ENCODE data around the gene EVPLL. TPM values are rescaled to one million over a fixed set of nuclear protein-coding genes. Genes with fewer than 3 reads are reported as not detected.
"Not testable (repeated sequence)": the region's sequence is repeated elsewhere in the genome, so short reads cannot be mapped to it uniquely, and the experiment has no call there.

Gene EVPLL
- total RNA-seq, 1 experiment from 2014 or later: 0.70 TPM

- TF ChIP-seq CTCF (IDR thresholded peaks at IDR 0.05; ENCODE audit: unreplicated experiment): no peak
- no peak overlapping the region for H3K27ac Mint-ChIP-seq (ENCODE audit: low read depth, unreplicated experiment)
- no peaks in the 10 kb centered on the region for H3K9me3 Mint-ChIP-seq (ENCODE audit: unreplicated experiment)
- H3K36me3 Mint-ChIP-seq (ENCODE audit: insufficient read depth, unreplicated experiment): peaks cover 5% of the 10 kb centered on the region
- ChIA-PET CTCF (no interaction called here), POLR2A (no interaction called here)
- intact Hi-C loops (cut with micrococcal nuclease): no loop called here
- H3K27me3 Mint-ChIP-seq (ENCODE audit: insufficient read depth, unreplicated experiment): no peaks in the 10 kb centered on the region
- peaks cover 8% of the 10 kb centered on the region for H3K4me1 Mint-ChIP-seq (ENCODE audit: insufficient read depth, unreplicated experiment)
- BruUV-seq (replicated peaks): no TSS peak
- H3K4me3 Mint-ChIP-seq (ENCODE audit: unreplicated experiment): no peak overlapping the region
- no peak for DNase-seq (ENCODE audit: unreplicated experiment)
Observed at GRCh38 chr17:18382441-18383078, 5.0 kb downstream of the EVPLL start.

DNA sequence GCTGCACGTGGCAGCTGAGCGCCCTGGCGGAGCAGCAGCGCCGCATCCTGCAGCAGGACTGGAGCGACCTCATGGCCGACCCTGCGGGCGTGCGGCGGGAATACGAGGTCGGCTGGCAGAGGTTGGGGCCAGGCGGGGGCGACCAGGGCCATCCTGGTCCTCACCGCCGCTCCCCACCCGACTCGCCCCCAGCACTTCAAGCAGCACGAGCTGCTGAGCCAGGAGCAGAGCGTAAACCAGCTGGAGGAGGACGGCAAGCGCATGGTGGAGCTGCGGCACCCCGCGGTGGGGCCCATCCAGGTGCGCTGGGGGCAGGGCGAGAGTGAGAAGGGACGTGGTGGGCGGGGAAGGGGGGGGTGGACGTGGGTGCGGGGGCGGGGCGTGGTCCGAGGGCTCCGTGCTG, 5.5 kb downstream of the EVPLL start:
- intact Hi-C loops (cut with micrococcal nuclease); CTCF ChIA-PET; POLR2A ChIA-PET; BruUV-seq (replicated peaks); DNase-seq (ENCODE audit: unreplicated experiment); H3K9me3 Mint-ChIP-seq (ENCODE audit: unreplicated experiment); H3K27ac Mint-ChIP-seq (ENCODE audit: low read depth, unreplicated experiment); H3K4me1 Mint-ChIP-seq (ENCODE audit: insufficient read depth, unreplicated experiment); H3K4me3 Mint-ChIP-seq (ENCODE audit: unreplicated experiment); H3K36me3 Mint-ChIP-seq (ENCODE audit: insufficient read depth, unreplicated experiment); H3K27me3 Mint-ChIP-seq (ENCODE audit: insufficient read depth, unreplicated experiment): not testable (repeated sequence)

GRCh38 chr17:18384271-18384670, 6.7 kb downstream of the EVPLL start:
- intact Hi-C loops (cut with micrococcal nuclease); H3K27ac Mint-ChIP-seq (ENCODE audit: low read depth, unreplicated experiment); H3K4me1 Mint-ChIP-seq (ENCODE audit: insufficient read depth, unreplicated experiment); H3K27me3 Mint-ChIP-seq (ENCODE audit: insufficient read depth, unreplicated experiment); CTCF ChIA-PET; H3K4me3 Mint-ChIP-seq (ENCODE audit: unreplicated experiment); H3K36me3 Mint-ChIP-seq (ENCODE audit: insufficient read depth, unreplicated experiment); H3K9me3 Mint-ChIP-seq (ENCODE audit: unreplicated experiment); DNase-seq (ENCODE audit: unreplicated experiment); BruUV-seq (replicated peaks): not testable (repeated sequence)
- POLR2A ChIA-PET: interaction anchor here (0.9 kb wide), 1 partner anchor 21 kb away, joined by 5 read pairs; the partner anchor contains the start of gene SHMT1

DNA sequence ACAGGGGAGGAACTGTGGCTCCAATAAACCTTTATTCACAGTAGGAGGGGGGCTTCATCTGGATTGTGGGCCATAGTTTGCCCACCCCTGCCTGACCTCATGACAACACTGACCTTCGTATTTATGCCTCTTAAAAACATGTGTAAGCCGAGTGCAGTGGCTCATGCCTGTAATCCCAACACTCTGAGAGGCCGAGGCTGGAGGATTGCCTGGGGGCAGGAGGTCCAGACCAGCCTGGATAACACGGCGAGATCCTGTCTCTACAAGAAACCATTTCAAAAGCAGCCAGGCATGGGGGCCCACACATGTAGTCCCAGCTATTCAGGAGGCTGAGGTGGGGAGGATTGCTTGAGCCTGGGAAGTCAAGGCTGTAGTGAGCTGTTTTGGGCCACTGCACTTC, 10.0 kb downstream of the EVPLL start:
- POLR2A ChIA-PET; H3K36me3 Mint-ChIP-seq (ENCODE audit: insufficient read depth, unreplicated experiment); H3K4me1 Mint-ChIP-seq (ENCODE audit: insufficient read depth, unreplicated experiment); H3K4me3 Mint-ChIP-seq (ENCODE audit: unreplicated experiment); intact Hi-C loops (cut with micrococcal nuclease); H3K9me3 Mint-ChIP-seq (ENCODE audit: unreplicated experiment); H3K27me3 Mint-ChIP-seq (ENCODE audit: insufficient read depth, unreplicated experiment); H3K27ac Mint-ChIP-seq (ENCODE audit: low read depth, unreplicated experiment); DNase-seq (ENCODE audit: unreplicated experiment); BruUV-seq (replicated peaks): not testable (repeated sequence)
- CTCF ChIA-PET: interaction anchor here (0.6 kb wide), 1 partner anchor 363 kb away, joined by 3 read pairs; no protein-coding TSS in a partner anchor

DNA sequence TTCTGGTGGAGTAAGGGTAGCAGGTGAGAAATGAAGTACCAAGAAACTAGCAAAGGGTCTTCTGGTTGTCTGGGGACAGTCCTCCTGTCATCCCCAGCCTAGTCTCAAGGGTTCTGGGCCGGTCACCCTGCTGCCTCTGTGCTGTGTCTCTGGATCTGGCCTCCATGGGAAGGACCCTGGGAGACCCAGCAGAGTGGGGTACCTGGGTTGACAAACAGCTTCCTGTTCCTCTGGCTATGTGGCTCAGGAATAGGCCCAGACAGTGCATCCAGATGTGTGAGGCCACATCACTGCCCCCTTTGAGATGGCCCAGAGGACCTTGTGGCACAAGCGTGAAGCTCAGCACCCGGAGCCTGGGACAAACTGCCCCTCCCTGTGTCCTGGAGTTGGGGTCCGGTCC, 10.7 kb downstream of the EVPLL start:
- H3K4me1 Mint-ChIP-seq (ENCODE audit: insufficient read depth, unreplicated experiment); CTCF ChIA-PET; H3K4me3 Mint-ChIP-seq (ENCODE audit: unreplicated experiment); intact Hi-C loops (cut with micrococcal nuclease); POLR2A ChIA-PET; DNase-seq (ENCODE audit: unreplicated experiment); H3K36me3 Mint-ChIP-seq (ENCODE audit: insufficient read depth, unreplicated experiment); BruUV-seq (replicated peaks); H3K27me3 Mint-ChIP-seq (ENCODE audit: insufficient read depth, unreplicated experiment); H3K27ac Mint-ChIP-seq (ENCODE audit: low read depth, unreplicated experiment); H3K9me3 Mint-ChIP-seq (ENCODE audit: unreplicated experiment): not testable (repeated sequence)

DNA sequence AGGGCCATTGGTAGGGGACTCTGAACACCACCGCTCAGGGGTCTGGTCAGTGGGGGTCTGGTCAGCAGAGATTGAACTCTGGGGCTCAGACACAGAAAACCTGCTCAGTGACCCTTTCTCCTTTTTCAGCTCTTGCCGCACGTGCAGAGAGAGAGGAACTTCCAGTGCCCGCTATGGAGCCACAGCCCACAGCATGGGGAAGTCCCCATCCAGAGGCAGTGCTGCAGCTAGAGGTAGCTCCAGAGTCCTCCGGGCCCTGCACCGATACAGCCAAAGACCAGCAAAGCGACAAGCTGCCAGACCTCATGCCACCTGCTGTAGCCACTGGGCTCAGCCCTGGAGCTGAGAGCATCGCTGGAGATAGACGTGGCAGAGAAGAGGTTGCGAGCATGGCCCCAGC, 11.2 kb downstream of the EVPLL start:
- H3K36me3 Mint-ChIP-seq (ENCODE audit: insufficient read depth, unreplicated experiment); H3K4me3 Mint-ChIP-seq (ENCODE audit: unreplicated experiment); BruUV-seq (replicated peaks); H3K4me1 Mint-ChIP-seq (ENCODE audit: insufficient read depth, unreplicated experiment); POLR2A ChIA-PET; intact Hi-C loops (cut with micrococcal nuclease); CTCF ChIA-PET; H3K27me3 Mint-ChIP-seq (ENCODE audit: insufficient read depth, unreplicated experiment); H3K27ac Mint-ChIP-seq (ENCODE audit: low read depth, unreplicated experiment); DNase-seq (ENCODE audit: unreplicated experiment); H3K9me3 Mint-ChIP-seq (ENCODE audit: unreplicated experiment): not testable (repeated sequence)

DNA sequence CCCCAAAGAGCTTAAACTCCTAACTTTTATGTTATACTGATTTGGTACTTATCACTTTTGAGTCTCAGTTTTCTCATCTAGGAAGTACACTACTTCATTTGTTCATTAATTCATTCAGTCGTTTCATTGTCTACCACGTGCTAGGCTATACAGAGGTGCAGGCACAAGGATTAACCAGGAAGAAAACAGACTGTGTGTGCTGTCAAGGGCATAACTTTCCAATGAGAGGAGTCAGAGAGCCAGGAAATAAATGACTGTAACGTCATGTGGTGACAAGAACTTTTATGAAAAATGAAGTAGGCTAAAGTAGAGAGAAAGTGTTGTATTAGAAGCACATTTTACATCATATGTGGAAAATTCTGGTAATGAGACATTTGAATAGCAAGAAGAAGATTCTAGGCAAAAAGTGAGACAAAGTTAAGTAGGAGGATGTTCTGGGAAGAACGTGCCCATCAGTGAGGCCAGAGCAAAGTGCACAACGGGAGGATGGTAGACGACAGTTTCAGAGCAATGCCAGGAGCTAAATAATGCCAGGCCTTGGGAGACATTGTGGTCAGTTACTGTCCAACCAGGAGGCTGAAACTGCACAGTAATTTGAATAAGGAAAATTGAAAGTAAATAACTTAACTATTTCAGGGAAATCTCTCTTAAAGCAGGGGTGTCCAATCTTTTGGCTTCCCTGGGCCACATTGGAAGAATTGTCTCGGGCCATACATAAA, 24.5 kb downstream of the EVPLL start:
- intact Hi-C loops (cut with micrococcal nuclease); H3K27ac Mint-ChIP-seq (ENCODE audit: low read depth, unreplicated experiment); BruUV-seq (replicated peaks); H3K36me3 Mint-ChIP-seq (ENCODE audit: insufficient read depth, unreplicated experiment); CTCF ChIA-PET; H3K4me3 Mint-ChIP-seq (ENCODE audit: unreplicated experiment); H3K27me3 Mint-ChIP-seq (ENCODE audit: insufficient read depth, unreplicated experiment); POLR2A ChIA-PET; H3K9me3 Mint-ChIP-seq (ENCODE audit: unreplicated experiment); H3K4me1 Mint-ChIP-seq (ENCODE audit: insufficient read depth, unreplicated experiment); DNase-seq (ENCODE audit: unreplicated experiment): not testable (repeated sequence)

DNA sequence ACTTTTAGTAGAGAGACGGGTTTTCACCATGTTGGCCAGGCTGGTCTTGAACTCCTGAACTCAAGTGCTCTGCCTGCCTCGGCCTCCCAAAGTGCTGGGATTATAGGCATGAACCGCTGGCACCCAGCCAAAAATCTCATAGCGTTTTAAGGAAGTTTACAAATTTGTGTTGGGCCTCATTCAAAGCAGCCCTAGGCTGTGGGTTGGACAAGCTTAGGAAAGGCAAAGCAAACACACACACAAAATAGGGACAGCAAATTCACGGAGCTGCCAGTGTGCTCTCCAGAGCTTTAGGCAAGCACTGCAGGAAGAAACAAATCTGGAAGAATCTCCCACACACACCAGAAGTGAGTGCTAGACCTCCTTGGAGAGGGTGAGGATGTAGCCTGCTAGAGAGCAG, 25.6 kb downstream of the EVPLL start:
- BruUV-seq (replicated peaks): not testable (repeated sequence)

DNA sequence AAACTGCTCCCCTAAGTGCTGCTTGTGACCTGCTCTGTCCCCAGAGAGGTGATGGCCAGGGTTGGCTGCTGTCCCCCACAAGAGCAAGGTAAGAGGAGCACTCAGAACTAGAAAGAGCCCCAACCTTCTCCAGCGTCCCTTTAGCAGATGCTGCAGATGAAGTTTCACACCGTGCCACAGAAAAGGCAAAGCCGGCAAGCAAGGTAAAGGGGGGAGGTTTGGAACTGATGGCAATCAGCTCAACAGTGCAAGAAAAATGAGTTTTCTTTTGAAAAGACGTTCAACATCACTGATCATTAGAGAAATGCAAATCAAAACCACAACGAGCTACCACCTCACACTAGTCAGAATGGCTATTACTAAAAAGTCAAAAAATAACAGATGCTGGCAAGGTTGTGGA, 26.0 kb downstream of the EVPLL start:
- H3K4me1 Mint-ChIP-seq (ENCODE audit: insufficient read depth, unreplicated experiment); H3K4me3 Mint-ChIP-seq (ENCODE audit: unreplicated experiment); H3K27me3 Mint-ChIP-seq (ENCODE audit: insufficient read depth, unreplicated experiment); BruUV-seq (replicated peaks); DNase-seq (ENCODE audit: unreplicated experiment); H3K27ac Mint-ChIP-seq (ENCODE audit: low read depth, unreplicated experiment); CTCF ChIA-PET; H3K9me3 Mint-ChIP-seq (ENCODE audit: unreplicated experiment); POLR2A ChIA-PET; intact Hi-C loops (cut with micrococcal nuclease); H3K36me3 Mint-ChIP-seq (ENCODE audit: insufficient read depth, unreplicated experiment): not testable (repeated sequence)

More for the DNA sequence above, 25.6 kb downstream of the EVPLL start:
- H3K4me3 Mint-ChIP-seq (ENCODE audit: unreplicated experiment); CTCF ChIA-PET; H3K9me3 Mint-ChIP-seq (ENCODE audit: unreplicated experiment); intact Hi-C loops (cut with micrococcal nuclease); POLR2A ChIA-PET; H3K27me3 Mint-ChIP-seq (ENCODE audit: insufficient read depth, unreplicated experiment); H3K36me3 Mint-ChIP-seq (ENCODE audit: insufficient read depth, unreplicated experiment); H3K4me1 Mint-ChIP-seq (ENCODE audit: insufficient read depth, unreplicated experiment); DNase-seq (ENCODE audit: unreplicated experiment); H3K27ac Mint-ChIP-seq (ENCODE audit: low read depth, unreplicated experiment): not testable (repeated sequence)
